Vagina (tissue), 2 donors: Measurements from ENCODE around the gene PDCD4. TPM values are rescaled to one million over a fixed set of nuclear protein-coding genes. Genes with fewer than 3 reads are reported as not detected.

Experiments used
- DNase-seq, 2 donors: peaks; one replicate each; pipeline ENCODE4 v3.0.0-alpha.2; 2017; ENCODE audit errors: extremely low spot score in 2 of 2
- H3K27ac ChIP-seq: fragments of 200-600 bp; sonication (generic); one replicate; pipeline ENCODE4 v1.5.1; 2019
- H3K27me3 ChIP-seq: fragments of 200-600 bp; sonication (generic); one replicate; pipeline ENCODE4 v1.5.1; 2019
- H3K36me3 ChIP-seq, 2 donors: fragments of 200-600 bp; sonication (generic); one replicate each; pipeline ENCODE4 v1.5.1; 2017 to 2019
- H3K4me1 ChIP-seq: fragments of 200-600 bp; sonication (generic); one replicate; pipeline ENCODE4 v1.5.1; 2019
- H3K4me3 ChIP-seq, 2 donors: fragments of 200-600 bp; sonication (generic); 1 replicate in 1 of 2; 2 replicates in 1 of 2; pipeline ENCODE4 v1.5.1; 2016 to 2019
- H3K9me3 ChIP-seq: fragments of 200-600 bp; sonication (generic); one replicate; pipeline ENCODE4 v1.5.1; 2019
- CTCF ChIP-seq, 3 experiments: fragments of 450-650 bp in 2 of 3; fragments of 200-600 bp in 1 of 3; sonication (generic) in 1 of 3; IDR thresholded peaks; one replicate each; pipeline ENCODE4 v1.5.1; 2017 to 2019; ENCODE audit warnings: antibody characterized with exemption in 3 of 3, mild to moderate bottlenecking in 2 of 3, moderate library complexity in 2 of 3
- POLR2A ChIP-seq, 2 donors: fragments of 450-650 bp; IDR thresholded peaks; one replicate each; pipeline ENCODE4 v1.6.1; 2017; ENCODE audit warnings: antibody characterized with exemption in 2 of 2, mild to moderate bottlenecking in 2 of 2, moderate library complexity in 2 of 2
- POLR2AphosphoS5 ChIP-seq, 2 donors: sonication (generic); formaldehyde crosslinking; IDR thresholded peaks; one replicate each; pipeline ENCODE4 v1.9.0; 2017; ENCODE audit warnings: antibody characterized with exemption in 2 of 2, mild to moderate bottlenecking in 2 of 2, low read depth in 1 of 2; ENCODE audit not compliant: insufficient read depth in 1 of 2
- intact Hi-C: fragments of 100-400 bp; cut with DNase I; formaldehyde crosslinking; loops from one replicate; pipeline ENCODE4 v1.15.1; 2023
- total RNA-seq: library from RNA; depleted of rRNA; stranded (reverse); fragments of >200 nt; gene quantifications from one replicate; pipeline ENCODE4 v1.2.3, GENCODE V29; 2016

Gene PDCD4
- total RNA-seq, 1 donor from 2014 or later = 110 TPM

- Histone ChIP-seq H3K27me3 (no peaks in the 10 kb centered on the region), H3K27ac (peak overlapping the region; percentile 98), H3K36me3 (no peaks in the 10 kb centered on the region), H3K9me3 (no peaks in the 10 kb centered on the region), H3K4me3 (peak overlapping the region; percentile 75 to 83), H3K4me1 (peaks cover 59% of the 10 kb centered on the region)
- intact Hi-C loops = no loop called here
- DNase-seq = peak in 1 of 2 donors; percentile 89
- no peak for TF ChIP-seq POLR2A (IDR thresholded peaks at IDR 0.05)
- peak in 1 of 2 donors; percentile 10 for TF ChIP-seq POLR2AphosphoS5 (IDR thresholded peaks at IDR 0.05; ENCODE audit: insufficient read depth in 1 of 2, low read depth in 1 of 2)
Measured at GRCh38 chr10:110919971-110920881, 48.5 kb downstream of the PDCD4 start.

GRCh38 chr10:110923856-110924493, 52.2 kb downstream of the PDCD4 start:
- H3K9me3 ChIP-seq = no peaks in the 10 kb centered on the region
- intact Hi-C loops = no loop called here
- no peak for DNase-seq
- no peaks in the 10 kb centered on the region for H3K27me3 ChIP-seq
- no peaks in the 10 kb centered on the region for H3K36me3 ChIP-seq
- no peak overlapping the region for H3K27ac ChIP-seq
- peaks cover 51% of the 10 kb centered on the region for H3K4me1 ChIP-seq
- no peak overlapping the region for H3K4me3 ChIP-seq
- TF ChIP-seq POLR2A (IDR thresholded peaks at IDR 0.05) = no peak
- no peak for TF ChIP-seq CTCF (IDR thresholded peaks at IDR 0.05)
- no peak for TF ChIP-seq POLR2AphosphoS5 (IDR thresholded peaks at IDR 0.05; ENCODE audit: insufficient read depth in 1 of 2, low read depth in 1 of 2)

- intact Hi-C loops = no loop called here
- Histone ChIP-seq H3K4me1 (peaks cover 60% of the 10 kb centered on the region), H3K36me3 (no peaks in the 10 kb centered on the region)
Measured at GRCh38 chr10:110927461-110927860, 55.7 kb downstream of the PDCD4 start.

GRCh38 chr10:110931769-110932381, 60.1 kb downstream of the PDCD4 start:
- no peaks in the 10 kb centered on the region for H3K27me3 ChIP-seq
- H3K36me3 ChIP-seq = no peaks in the 10 kb centered on the region
- H3K27ac ChIP-seq = no peak overlapping the region
- intact Hi-C loops = no loop called here
- H3K9me3 ChIP-seq = no peaks in the 10 kb centered on the region
- no peak for TF ChIP-seq CTCF (IDR thresholded peaks at IDR 0.05)
- TF ChIP-seq POLR2A (IDR thresholded peaks at IDR 0.05) = no peak
- H3K4me3 ChIP-seq = no peak overlapping the region
- peaks cover 62% of the 10 kb centered on the region for H3K4me1 ChIP-seq
- no peak for DNase-seq

More at GRCh38 chr10:110927461-110927860, 55.7 kb downstream of the PDCD4 start:
- no peak for TF ChIP-seq POLR2A (IDR thresholded peaks at IDR 0.05)
- no peak for TF ChIP-seq CTCF (IDR thresholded peaks at IDR 0.05)
- TF ChIP-seq POLR2AphosphoS5 (IDR thresholded peaks at IDR 0.05; ENCODE audit: insufficient read depth in 1 of 2, low read depth in 1 of 2) = no peak
- H3K4me3 ChIP-seq = no peak overlapping the region
- H3K27me3 ChIP-seq = no peaks in the 10 kb centered on the region
- no peak for DNase-seq
- H3K27ac ChIP-seq = no peak overlapping the region
- no peaks in the 10 kb centered on the region for H3K9me3 ChIP-seq

- no peaks in the 10 kb centered on the region for H3K9me3 ChIP-seq
- no peak overlapping the region for H3K4me3 ChIP-seq
- TF ChIP-seq POLR2A (IDR thresholded peaks at IDR 0.05) (no peak), POLR2AphosphoS5 (IDR thresholded peaks at IDR 0.05; ENCODE audit: insufficient read depth in 1 of 2, low read depth in 1 of 2) (no peak), CTCF (IDR thresholded peaks at IDR 0.05) (no peak)
- no peak overlapping the region for H3K27ac ChIP-seq
- H3K4me1 ChIP-seq = peaks cover 55% of the 10 kb centered on the region
- intact Hi-C loops = no loop called here
- H3K27me3 ChIP-seq = no peaks in the 10 kb centered on the region
- H3K36me3 ChIP-seq = no peaks in the 10 kb centered on the region
- DNase-seq = no peak
Measured at GRCh38 chr10:110932505-110933180, 60.9 kb downstream of the PDCD4 start.
